PC-9 (cell line): Measurements from ENCODE around the gene HSF5.

ENCODE experiments used
- EZH2 ChIP-seq: fragments of 200-600 bp; sonication (generic); IDR thresholded peaks from 2 replicates; pipeline ENCODE4 v1.8.0; 2017; ENCODE audit warnings: antibody characterized with exemption, low read depth
- TF ChIP-seq, protein P1 (sequence below): fragments of 200-600 bp; sonication (generic); conservative IDR thresholded peaks from 2 replicates; pipeline ENCODE4 v1.6.1; 2017; ENCODE audit warnings: mixed run types, antibody characterized with exemption, mild to moderate bottlenecking, moderate library complexity

GRCh38 chr17:58386708-58387107 lies 101.5 kb downstream of the HSF5 start:
- TF ChIP-seq, protein P1, sequence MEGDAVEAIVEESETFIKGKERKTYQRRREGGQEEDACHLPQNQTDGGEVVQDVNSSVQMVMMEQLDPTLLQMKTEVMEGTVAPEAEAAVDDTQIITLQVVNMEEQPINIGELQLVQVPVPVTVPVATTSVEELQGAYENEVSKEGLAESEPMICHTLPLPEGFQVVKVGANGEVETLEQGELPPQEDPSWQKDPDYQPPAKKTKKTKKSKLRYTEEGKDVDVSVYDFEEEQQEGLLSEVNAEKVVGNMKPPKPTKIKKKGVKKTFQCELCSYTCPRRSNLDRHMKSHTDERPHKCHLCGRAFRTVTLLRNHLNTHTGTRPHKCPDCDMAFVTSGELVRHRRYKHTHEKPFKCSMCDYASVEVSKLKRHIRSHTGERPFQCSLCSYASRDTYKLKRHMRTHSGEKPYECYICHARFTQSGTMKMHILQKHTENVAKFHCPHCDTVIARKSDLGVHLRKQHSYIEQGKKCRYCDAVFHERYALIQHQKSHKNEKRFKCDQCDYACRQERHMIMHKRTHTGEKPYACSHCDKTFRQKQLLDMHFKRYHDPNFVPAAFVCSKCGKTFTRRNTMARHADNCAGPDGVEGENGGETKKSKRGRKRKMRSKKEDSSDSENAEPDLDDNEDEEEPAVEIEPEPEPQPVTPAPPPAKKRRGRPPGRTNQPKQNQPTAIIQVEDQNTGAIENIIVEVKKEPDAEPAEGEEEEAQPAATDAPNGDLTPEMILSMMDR = no peak
- no peak for TF ChIP-seq EZH2
